Keratinocyte (primary cell): Measurements from ENCODE around the gene FAM241A.

Source experiments
- CTCF ChIP-seq, 3 experiments: IDR thresholded peaks in 1 of 3; conservative IDR thresholded peaks in 1 of 3; optimal IDR thresholded peaks in 1 of 3; 2 replicates in 2 of 3; 3 replicates in 1 of 3; pipeline versions ENCODE3 to v1.5.1; 2011; ENCODE audit warnings: low read length in 3 of 3, mild to moderate bottlenecking in 3 of 3, moderate library complexity in 2 of 3, control low read depth in 1 of 3, inconsistent platforms in 1 of 3; ENCODE audit not compliant: insufficient read depth in 2 of 3; ENCODE audit errors: extremely low read depth in 1 of 3
- EZH2 ChIP-seq: IDR thresholded peaks from one replicate; pipeline ENCODE4 v1.6.1; 2012; ENCODE audit warnings: inconsistent platforms, mild to moderate bottlenecking, low read length, moderate library complexity

DNA sequence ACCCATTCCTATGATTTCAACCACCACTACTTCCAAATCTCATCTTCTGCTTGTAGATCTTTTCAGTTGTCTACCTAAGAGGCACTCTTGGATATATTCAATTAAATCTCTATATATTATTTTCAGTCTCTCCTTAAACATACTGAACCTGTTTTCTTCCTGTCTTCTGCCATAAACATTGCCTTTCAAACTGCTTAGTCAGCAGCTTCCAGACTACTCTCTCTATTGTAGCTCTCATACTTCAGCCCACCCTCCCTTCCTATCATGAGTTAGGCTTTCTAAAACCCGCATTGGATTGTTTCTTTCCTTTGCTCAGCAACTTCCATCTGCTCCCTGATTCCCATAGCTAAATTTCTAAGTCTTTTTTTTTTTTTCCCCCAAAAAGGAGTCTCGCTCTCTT, 90.8 kb downstream of the FAM241A start:
- TF ChIP-seq CTCF (optimal IDR thresholded peaks at IDR 0.05 in 1 of 3, IDR thresholded peaks at IDR 0.05 in 1 of 3, conservative IDR thresholded peaks at IDR 0.05 in 1 of 3; ENCODE audit: extremely low read depth in 1 of 3, insufficient read depth in 2 of 3, low read length in 3 of 3) (no peak), EZH2 (no peak)
